Fibroblast of pulmonary artery (primary cell): ENCODE data around the gene CCDC171.
A peak's percentile ranks its signal among the peaks of the same experiment; 100 is the strongest.

Experiments
- DNase-seq: peaks from one replicate; pipeline ENCODE4 v3.0.0-alpha.2; 2010; ENCODE audit warnings: low read depth
- H3K4me3 ChIP-seq: replicated peaks from 2 replicates; pipeline ENCODE4 v1.5.1; 2011; ENCODE audit warnings: low read depth, mild to moderate bottlenecking, control low read depth, low read length, moderate library complexity
- CTCF ChIP-seq: IDR thresholded peaks from 2 replicates; pipeline ENCODE4 v1.5.1; 2011; ENCODE audit warnings: mild to moderate bottlenecking, control low read depth, low read length, inconsistent platforms; ENCODE audit errors: missing control alignments

Gene CCDC171

GRCh38 chr9:15837079-15837679 lies 284.3 kb downstream of the CCDC171 start:
- no peak overlapping the region for H3K4me3 ChIP-seq
- peak; percentile 79 for DNase-seq
- TF ChIP-seq CTCF: peak; percentile 75

- no peak overlapping the region for H3K4me3 ChIP-seq
- DNase-seq: no peak
- no peak for TF ChIP-seq CTCF
These were observed 289.2 kb downstream of the CCDC171 start for GRCh38 chr9:15842051-15842450.

GRCh38 chr9:15843316-15843715 lies 290.5 kb downstream of the CCDC171 start:
- H3K4me3 ChIP-seq: no peak overlapping the region
- DNase-seq: no peak
- TF ChIP-seq CTCF: no peak

GRCh38 chr9:15843931-15844330 lies 291.1 kb downstream of the CCDC171 start:
- no peak for DNase-seq
- no peak for TF ChIP-seq CTCF

GRCh38 chr9:15846611-15847010 lies 293.8 kb downstream of the CCDC171 start:
- no peak for DNase-seq
- no peak overlapping the region for H3K4me3 ChIP-seq
- no peak for TF ChIP-seq CTCF

More at GRCh38 chr9:15843931-15844330, 291.1 kb downstream of the CCDC171 start:
- no peak overlapping the region for H3K4me3 ChIP-seq

GRCh38 chr9:15849871-15850270 lies 297.0 kb downstream of the CCDC171 start:
- DNase-seq: no peak
- H3K4me3 ChIP-seq: no peak overlapping the region
- TF ChIP-seq CTCF: no peak

GRCh38 chr9:15851766-15852165 lies 298.9 kb downstream of the CCDC171 start:
- TF ChIP-seq CTCF: no peak
- no peak for DNase-seq
- H3K4me3 ChIP-seq: no peak overlapping the region
